HG03175 (cell line): ENCODE measurements around the gene RHOD.

Experiments
- ATAC-seq: cut with Tn5 transposase; IDR thresholded peaks from one replicate; pipeline ENCODE4 v1.9.1; 2021; ENCODE audit warnings: mild to moderate bottlenecking, moderate library complexity; ENCODE audit not compliant: unreplicated experiment

RHOD gene

DNA sequence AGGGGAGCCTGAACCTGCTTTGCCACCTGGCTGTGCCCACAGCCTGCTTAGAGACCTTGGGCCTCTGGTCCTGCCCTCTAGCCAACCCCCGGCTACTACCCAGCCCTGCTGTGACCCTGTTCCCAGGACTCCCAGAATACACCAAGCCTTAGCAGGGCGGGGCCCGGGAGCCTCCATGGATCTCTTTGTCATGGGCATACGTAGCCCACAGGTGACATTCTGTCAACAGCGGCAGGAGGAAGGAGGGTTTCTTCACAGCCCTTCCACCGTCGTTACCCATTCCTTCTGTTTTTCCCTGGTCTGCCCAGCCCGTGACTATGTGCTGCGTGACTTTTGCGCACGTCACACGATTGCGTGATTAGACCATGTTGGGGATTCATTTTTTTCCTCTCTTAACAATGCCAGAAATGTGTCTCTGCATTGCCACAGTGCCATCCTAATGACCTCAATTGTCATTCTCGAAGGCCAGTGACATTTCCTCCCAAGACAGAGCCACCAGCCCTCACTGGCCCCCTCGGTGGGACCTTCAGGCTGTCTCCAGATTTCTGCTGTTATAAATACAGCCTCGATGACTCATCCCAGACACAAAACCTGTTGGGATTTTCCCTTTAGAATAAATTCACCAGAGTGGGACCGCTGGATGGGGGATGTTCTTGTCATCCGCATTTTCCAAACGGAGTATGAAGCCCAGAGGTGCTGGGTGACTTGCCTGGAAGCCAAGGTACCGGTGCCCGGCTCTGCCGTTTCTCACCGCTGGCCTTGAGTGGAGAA lies 24.7 kb upstream of the RHOD start:
- no peak for ATAC-seq

- ATAC-seq: no peak
Observed at GRCh38 chr11:67032830-67033551, 23.7 kb upstream of the RHOD start.

DNA sequence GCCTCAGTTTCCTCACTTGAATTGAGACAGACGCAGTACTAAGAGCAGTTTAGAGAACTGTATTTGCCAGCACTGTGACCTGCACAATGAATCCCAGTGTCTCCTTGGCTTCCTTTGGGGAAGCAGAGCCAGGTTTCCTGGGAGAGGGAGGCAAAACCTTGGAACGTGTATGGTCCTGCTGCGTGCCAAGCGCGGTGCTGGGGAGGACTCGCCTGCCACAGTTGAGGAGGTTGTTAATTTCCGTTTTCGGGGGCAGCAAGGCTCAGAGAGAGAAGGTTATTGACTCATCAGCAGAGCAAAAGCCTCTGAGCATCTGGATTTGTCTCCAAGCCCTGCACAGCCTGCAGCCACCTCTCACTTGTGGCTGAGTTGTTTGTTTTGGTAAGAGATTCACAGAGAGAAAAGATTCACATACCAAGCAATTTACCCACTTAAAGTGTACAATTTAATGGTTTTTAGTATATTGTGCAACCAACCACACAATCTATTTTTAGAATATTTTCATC lies 22.9 kb upstream of the RHOD start:
- no peak for ATAC-seq

DNA sequence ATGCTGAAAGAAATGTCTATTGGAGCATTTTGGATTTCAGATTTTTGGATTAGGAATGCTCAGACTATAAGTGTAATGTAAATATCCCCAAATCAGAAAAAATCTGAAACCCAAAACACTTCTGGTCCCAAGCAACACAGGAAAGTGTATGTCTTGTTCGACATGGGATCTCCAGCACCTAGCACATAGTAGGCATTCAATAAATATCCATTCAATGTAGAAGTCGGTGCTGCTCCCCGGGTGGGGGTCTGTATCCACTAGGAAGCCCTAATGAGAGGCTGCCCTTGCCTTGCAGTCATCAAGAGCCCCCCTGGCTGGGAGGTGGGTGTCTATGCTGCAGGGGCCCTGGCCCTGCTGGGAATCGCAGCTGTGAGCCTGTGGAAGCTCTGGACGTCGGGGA lies 22.3 kb upstream of the RHOD start:
- no peak for ATAC-seq

- no peak for ATAC-seq
Observed at GRCh38 chr11:67040147-67040546, 16.5 kb upstream of the RHOD start.

DNA sequence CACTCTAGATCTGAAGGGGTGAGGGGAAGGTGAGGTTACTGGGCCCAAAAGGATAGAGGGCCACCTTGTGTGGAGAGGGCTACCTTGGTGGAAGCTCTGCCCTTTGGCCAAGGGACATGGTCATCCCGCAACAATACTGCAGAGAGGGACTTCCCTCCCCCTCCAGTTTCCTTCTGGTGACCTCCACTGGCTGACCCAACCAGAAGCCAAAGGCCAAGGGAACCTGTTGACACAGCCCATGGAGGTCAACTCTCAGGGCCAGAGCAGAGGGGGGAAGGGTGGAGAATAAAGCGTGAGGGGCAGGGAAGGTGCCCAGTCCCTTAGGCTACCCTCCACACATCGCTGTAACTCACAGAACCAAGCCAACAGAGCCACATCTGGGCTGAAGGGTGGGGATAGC lies 15.0 kb upstream of the RHOD start:
- ATAC-seq: no peak

GRCh38 chr11:67043572-67044349 lies 12.9 kb upstream of the RHOD start:
- ATAC-seq: no peak

- ATAC-seq: no peak
Observed at GRCh38 chr11:67044496-67044895, 12.2 kb upstream of the RHOD start.

DNA sequence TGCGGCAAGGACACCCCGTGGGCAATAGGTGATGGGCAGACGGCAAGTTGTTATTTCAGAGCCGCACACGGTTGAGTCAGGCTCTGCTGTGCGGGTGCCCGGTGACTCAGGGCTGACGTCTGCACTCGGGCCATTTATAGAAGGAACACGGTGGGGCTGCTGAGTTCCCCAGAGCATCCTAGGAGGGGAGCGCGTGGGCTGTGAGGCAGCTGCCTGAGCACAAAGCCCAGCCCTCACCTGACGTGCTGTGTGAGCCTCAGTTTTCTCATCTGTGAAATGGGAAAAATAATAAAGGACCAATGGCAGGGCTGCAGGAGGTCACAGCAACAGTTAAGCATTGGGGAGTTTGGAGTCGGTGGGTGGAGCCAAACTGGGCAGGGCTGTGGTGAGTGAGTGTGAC lies 11.3 kb upstream of the RHOD start:
- ATAC-seq: no peak

DNA sequence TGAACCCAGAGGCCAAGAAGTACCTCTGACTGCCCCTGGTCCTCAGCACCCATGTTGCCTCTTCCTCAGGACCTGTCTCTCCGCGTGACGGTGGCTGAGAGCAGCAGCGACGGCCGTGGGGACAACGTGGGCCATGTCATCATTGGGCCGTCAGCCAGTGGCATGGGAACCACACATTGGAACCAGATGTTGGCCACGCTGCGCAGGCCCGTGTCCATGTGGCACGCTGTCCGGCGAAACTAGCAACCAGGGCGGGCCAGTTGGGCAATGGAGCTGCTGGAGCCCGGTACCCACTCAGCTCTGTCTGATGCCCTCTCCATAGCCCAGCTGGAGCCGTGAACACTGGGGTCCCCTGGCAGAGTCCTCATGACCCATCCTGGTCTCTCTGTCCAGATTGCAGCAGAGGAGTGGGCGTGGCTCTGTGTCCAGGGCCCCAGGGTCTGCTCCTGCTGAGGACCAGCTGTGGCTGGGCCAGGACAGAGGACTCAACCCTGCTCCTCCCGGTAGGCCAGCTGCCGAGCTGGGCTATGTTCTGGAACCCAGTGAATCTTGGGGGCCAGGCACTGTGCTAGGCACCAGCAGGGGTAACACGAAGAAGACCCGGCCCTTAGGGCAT lies 8.0 kb upstream of the RHOD start:
- no peak for ATAC-seq

DNA sequence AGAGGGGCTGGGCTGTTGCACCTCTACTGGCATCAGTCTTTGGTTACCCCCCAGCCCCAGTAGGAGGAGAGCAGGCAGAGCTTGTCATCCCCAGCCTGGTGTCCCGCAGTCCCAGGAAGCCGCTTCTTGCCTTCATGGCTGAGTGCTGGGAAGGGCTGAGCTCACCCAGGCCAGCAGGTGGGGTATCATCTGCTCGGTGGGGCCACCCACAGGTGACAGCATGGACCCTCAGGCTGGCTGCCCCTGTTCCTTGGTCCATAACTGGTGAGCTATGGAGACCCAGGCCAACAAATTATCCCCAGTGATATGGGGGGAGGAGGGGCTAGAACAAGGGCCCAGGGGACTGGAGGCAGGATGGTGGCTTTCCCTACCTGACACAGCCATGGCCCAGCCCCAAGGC lies 6.5 kb upstream of the RHOD start:
- ATAC-seq: no peak

DNA sequence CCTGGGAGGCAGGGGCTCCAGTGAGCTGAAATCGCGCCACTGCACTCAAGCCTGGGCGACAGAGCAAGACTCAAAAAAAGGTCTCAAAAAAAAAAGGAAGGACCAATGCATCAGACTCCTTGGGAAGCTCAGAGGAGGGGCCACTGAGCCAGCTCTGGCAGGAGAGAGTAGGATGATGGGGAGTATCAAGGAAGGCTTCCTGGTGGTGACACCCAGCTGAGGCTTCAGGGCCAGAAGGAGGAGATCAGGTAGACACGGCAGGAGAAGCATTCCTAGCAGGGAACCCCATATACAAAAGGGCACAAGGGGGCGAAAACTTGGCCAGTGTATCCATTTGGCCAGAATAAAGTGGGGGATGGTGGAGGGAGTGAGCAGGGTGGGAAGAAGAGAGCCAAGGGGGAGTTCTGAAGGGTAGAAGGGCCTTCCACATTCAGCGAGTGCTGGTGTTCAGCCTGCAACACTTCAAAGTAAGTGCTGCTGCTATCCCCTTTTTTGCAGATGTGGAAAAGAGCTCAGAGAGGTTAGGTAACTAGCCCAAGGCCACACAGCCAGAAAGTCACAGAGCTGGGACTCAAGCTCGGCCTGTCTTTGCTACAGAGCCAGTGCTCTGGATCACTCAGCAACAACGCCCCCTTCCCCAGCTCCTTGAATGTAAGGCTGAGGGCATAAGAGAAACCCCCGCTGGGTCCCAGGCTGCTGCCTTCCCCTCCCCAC lies 5.3 kb upstream of the RHOD start:
- ATAC-seq: no peak

GRCh38 chr11:67051945-67052488 lies 4.6 kb upstream of the RHOD start:
- ATAC-seq: no peak

DNA sequence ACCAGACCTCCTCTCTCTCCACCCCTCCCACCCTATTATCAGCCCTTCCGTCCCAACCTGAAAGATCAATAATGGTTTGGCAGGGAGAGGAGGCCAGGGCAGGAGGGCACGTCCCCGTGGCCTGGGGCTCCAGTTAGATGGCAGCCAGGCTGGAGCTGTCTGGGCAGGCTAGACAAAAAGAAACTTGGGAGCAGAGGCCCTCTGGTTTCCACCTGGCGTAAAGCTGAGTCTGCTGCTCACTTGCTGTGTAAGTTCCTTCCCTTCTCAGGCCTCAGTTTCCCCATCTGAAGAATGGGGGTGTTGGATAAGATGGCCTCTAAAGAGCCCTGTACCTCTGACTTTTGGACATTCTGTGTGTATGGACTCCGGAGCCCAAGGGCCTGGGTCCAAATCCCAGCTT lies 3.8 kb upstream of the RHOD start:
- ATAC-seq: no peak

DNA sequence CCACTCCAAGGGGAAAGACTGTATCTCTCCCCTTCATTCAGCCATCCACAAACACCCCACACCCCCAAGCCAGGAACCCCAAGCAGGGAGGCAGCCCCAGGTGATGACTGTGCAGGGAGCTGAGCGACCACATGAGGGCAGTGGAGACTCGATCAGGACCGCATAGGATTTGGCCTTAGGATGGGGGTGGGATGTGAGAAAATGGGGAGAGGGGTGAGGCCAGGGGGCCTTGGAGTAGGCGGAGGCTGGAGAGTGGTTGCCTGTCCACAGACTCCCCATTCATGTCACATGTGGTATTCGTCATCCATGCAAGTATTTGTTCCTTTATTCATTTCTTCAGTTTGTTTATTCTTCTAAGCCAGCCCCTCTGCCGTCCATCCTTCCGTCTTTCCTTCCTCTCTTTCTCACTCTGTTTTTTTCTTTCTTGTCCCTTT lies 2.7 kb upstream of the RHOD start:
- no peak for ATAC-seq

DNA sequence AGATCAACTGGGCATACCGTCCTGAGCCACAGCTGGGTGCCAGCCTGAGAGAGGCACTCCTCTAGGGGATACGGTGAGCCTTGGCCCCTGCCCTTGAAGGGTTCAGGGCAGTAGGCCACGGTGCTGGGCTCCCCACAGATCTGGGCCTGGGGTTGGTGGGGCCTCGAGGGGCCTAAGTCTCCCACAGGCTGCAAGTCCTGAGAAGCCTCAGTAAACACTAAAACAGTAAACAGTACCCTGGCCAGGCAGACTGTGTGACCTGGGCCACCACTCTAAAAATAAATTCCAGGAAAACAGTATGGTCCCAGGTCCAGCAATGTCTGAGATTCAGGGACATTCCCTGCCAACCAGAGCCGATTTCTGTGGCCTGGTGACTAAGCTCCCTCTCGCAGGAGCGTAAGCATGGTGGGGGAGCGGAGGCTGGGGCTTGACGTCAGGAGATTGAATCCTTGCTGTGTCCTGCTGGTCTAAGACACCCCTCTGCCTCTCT lies 2.3 kb upstream of the RHOD start:
- ATAC-seq: no peak

DNA sequence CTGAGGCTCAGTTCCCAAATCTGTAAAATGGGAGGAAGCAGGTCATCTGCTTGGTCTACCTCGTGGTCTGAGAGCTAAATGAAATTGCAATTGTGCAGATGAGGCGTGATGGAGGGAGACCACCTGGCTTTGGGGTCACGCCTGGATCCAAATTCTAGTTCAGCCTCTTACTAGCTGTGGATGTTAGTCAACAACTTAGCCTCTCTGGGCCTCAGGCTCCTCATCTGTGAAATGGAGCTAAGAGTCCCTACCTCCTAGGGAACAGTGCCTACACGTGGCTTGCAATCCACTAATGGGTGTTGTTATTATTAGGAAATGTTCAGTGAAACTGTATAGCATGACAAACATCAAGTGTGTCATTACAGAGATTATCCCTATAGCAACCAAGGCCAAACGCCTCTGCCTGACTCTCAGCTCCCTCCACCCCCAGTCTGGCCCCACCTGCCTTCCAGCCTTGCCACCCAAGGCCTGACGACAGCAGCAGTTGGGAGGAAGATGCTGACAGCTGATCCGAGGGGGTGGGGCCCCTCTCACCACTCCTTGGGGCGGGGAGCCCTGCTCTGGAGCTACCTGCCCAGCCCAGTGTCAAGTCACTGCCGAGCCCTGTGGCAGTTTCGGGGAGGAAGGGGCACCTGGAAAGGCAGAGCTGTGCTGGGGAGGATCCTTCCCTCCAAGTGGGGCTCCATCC lies 1.7 kb upstream of the RHOD start:
- ATAC-seq: no peak

GRCh38 chr11:67055812-67056211 lies 835 bp upstream of the RHOD start:
- ATAC-seq: no peak

DNA sequence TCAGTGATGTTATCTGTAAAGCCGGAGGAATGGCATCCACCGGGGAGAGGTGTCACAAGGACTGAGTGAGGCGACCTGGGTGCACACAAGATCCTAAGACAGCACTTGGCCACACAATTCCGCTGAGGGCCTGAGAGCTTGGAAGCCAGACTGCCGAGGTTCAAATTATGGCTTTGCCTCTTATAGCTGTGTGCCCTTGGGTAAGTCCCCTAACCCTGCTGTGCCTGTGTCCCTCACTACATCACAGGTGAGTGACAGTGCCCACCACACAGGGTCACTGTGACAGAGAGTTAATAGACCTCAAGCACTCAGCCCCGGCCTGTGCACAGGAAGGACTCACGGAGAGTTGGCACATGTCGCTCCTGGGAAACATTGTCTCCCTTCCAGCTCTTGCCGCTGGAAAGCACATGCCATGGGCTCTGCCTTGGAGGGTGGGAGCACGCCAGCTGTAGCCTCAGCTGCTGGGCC lies 592 bp downstream of the RHOD start:
- no peak for ATAC-seq
